HUDEP-2 (cell line): ENCODE measurements around the gene IRX1.
A peak's percentile ranks its signal among the peaks of the same experiment; 100 is the strongest.

Experiments used
- DNase-seq, 76 experiments: peaks; one replicate each; lab custom pipeline; 2025; ENCODE audit not compliant: unreplicated experiment in 76 of 76; lab: John Stamatoyannopoulos, UW

IRX1 gene

DNA sequence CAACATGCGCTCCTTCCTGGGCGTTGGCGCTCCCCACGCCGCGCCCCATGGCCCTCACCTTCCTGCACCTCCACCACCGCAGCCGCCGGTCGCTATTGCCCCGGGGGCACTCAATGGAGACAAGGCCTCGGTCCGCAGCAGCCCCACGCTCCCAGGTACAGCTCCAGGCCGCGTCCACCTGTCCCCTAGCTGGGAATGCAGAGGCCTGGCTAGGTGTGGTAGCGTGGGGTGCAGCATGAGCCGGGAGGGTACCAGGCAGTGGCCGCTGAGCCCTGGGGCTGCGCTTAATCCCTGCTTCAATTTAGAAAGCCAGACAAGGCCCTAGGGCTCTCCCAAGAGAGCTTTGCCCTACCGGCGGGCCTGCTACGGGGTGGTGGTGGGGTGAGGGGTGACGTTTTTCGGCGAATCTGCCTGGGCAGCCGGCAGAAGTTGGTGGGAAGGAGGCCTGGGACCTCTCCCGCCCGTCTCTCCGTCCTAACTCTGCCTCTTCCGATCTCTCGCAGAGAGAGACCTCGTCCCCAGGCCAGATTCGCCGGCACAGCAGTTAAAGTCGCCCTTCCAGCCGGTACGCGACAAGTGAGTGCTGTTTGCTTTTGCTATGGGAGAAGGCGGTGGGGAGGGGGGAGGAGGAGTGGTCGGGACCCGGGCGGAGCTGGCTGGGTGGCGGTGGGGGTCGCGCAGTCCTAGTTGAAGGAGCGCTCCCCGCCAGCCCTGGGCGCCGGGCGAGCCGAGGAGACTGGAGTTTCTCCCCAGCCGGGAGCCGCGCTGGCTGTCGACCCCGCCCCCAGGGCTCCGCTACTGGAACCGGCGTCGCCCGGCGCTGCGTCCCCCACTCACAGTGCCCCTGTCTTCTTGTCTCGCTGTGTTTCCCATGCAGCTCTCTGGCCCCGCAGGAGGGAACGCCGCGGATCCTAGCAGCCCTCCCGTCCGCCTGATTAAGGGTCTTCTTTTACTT lies 4.8 kb downstream of the IRX1 start:
- no peak for DNase-seq

DNA sequence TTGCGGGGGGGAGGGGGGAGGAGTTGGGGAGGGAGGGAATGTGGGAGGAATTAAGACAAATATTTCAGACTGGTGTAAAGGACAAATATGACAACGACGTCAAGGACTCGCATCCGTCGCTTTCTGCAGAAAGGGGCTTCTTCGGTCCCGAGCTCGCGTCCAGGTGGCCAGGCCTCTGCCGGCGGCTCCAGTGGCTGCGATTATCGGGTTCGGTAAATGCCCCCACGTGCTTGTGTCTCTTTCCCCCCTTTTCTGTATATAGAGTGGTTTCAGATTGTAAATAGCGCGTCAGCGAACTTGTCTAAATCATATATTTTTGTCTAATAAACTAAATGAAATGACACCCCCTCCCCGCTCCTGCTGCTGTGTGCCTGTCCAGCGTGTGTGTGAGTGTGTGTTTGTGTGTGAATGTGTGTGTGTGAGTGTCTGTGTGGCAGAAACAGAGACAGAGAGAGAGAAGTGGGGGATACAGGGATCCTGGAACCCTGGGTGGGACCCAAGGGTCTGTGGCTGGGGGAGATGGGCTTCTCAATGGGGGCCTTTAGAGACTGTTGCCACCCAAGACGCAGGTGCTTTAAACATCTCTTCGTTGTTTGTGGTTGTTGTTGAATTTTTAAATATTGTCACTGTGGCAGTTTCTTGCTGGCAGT lies 5.6 kb downstream of the IRX1 start:
- DNase-seq: no peak

DNA sequence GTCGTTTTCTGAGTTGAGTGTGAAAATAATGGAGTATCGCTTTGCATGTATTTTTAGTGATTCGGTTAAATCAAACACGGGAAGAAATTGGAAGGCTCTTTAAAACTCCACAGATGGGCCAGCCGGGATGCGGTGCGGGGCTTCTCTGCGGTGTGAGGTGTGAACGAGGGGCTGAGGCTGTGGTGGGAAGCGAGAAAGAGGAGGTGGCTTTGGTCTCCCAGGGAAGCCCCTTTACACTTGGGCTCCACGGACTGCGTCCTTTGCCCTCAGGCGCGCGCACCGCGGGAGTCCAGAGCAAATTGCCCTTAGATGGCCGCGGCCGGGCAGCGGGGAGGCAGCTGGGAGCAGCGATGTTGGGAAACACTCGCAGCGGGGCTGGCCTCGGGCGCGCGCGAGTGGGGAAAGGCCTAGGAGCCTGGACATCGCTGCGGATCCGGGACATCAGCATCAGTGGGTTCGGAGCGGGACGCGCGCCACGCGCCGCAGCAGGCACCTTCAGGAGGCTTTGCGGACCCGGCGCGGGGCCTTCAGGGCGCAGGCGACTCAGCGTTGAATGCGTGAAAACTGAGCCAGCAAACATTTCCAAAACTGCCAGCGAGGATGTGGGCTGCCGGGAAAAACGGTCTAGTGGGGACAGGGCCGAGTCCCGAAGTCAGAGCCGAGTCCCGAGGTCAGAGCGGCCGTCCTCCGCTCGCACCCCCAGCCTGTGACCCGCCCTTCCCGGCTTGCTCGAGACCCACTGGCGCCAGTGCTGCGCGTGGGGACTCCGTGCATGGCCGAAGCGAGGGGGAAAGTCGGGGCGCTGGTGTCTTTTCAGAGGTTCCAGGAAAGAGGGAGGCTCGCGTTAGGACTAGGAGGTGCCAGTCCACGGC lies 6.5 kb downstream of the IRX1 start:
- DNase-seq: no peak

DNA sequence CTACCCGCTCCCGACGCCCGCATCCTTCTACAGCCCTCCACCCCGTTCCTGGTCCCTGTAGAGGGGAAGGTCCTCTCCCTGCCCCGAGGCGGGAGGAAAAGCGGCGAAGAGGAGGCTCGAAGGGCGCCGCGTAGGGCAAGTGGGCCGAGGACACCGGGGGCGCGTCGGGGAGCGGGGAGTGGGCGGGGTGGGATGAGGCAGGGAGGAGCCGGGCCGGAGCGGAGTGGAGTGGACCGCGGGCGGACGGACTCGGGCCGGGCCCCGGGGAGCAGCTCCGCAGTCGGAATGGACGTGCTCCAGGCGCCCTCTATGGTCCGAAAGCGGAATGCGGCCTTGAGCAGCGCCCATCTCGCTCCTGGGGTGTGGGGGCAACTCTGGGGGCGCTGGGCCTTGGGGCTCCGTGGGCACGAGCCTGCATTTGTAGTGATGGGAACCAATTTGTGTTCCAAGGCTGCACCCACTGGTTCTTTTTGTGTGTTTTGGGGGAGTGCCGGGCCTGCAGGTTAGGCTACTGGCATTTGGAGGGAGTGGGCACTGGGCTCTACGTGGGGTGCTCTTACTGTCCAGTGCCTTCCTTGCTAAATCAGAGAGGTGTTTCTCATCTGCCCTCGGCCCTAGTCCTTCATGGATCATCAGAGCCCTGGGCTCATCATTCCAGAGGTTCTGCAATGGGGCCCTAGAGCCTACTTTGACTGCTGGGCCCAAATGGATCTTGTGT lies 7.3 kb downstream of the IRX1 start:
- peak in 15 of 76 experiments; percentile 1 to 32 (median 10) for DNase-seq

DNA sequence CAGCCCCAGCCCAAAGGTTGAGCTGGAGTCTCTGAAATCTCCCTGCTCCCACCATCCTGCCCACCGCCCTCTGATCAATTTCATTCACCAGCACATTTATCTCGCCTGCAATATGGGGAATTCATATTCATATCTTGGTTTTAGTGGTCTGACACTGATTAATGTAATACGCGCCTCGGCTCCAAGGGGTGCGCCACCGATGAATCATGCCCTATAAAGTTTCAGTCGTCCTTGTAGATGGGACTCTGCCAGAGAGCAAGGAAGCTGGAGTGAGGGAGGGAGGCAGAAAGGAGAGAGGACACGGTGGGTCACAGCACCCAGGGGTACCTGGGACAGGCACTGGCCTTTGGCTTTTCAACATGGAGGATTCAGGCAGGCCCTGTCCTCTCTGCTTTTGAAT lies 8.9 kb downstream of the IRX1 start:
- DNase-seq: no peak

DNA sequence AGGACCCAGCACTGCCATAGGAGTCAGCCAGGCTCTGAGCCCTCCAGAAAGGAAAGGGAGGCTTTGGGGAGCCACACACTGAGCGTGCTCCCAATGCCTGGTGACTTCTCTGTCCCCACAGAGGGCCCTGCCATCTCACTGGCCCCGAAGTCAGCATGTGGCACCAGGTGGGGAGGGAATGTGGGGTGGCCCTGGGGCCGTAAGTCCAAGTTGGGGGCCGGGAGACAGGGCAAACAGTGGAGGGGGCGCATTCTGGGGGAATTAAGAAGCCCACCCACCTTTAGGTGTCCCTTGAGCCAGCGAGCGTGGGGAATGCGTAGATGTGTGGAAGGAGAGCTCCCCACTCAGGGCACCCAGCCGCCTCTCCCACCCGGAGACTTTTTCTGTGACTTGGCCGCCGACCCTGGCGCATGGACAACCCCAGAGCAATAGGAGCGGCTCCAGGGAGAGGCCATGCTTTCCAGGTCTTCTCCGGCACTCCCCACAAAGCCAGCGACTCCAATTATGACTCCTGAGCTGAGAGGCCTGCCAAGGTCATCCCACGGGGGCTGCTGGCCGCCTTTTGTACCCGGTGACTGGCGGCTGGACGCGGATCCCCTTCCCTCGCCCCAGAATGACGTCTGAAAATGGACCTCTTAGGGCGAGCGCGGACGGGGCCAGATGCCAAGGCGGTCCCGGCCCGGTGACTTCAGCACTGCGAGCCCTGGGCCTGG lies 9.8 kb downstream of the IRX1 start:
- DNase-seq: no peak

DNA sequence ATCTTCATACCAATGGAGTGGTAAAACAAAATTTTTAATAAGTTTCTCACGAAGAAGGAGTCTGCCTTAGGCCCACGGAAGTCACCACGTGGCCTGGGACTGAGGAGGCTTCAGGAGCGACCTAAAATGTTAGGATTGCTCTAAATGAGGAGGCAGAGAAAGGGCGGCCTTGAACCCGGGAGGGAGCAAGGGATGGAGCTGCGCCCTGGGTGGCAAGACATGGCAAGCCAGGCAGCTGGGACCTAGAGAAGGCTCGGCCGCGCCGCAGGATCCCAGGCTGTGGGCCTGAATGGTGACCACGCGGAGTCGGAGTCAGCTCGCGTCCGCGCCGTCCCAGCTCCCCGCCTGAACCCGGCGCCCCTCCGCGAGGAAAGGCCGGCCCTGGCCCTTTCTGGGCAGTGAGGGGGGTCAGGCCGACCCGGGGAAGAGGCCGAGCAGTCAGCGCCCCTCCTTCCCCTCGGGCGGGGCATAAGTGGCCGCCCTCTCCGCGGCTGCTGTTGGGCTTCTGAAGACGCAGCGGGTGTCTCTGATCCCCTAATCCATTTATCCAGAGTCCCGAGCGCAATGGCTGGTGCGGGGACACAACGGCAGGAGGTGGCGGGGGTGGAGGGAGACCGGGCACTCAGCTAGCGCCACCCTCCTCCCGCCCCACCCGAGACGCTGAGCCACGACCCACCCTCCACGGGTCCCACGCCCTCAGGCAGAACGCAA lies 10.6 kb downstream of the IRX1 start:
- no peak for DNase-seq

DNA sequence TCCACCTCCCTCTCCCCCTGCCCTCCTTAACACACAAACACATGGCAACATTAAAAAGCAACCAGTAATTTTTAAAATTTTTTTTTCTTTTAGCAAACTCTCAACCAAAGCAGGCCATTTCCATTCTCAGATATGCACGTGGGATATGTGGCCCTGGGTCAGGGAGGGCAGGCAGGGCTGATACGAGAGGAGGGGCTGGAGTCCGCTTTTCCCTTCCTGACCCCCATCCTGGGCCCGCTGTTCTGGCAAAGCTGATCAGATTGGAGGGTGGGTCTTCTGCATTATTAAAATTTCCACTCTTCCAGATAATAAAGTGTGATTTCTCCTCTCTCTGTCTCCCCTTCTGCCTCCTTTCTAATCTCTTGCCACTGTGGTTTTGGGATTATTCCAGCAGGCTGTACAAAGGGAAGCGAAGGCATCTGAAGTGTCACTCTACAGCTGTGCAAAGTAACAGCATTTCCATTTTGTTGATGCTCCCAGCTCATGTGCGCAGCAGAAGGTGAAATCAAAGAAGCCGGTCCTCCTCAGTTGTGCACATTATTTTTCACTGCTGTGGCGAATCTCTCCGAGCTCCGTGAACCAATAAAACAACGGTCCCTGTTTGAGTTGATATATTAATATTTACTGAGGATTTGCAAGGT lies 12.0 kb downstream of the IRX1 start:
- no peak for DNase-seq

DNA sequence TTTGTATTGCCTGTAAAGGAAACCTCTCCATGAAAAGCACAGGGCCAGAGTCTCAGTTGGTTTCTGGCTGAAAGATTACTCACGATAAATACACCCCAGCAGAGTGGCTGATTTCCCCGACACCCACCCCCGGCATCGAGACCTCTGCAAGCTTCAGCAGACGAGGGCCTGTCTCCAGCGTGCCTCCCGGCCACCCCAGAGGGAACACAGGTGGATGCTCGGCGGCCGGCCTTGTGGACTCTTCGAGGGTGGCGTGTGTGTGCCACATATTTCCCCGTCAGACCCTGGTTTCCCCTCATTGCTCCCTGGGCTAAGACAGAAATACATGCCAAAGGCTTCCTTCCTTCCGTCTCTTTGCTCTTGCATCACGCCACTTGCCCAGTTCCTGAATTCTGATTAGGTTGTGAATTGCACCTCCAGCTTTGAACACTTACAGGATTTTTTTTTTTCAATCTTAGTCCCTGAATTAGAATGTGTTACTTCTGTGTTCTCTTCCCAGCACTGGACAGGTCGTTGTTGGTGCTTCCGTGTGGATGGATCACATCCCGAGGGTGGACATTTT lies 13.6 kb downstream of the IRX1 start:
- no peak for DNase-seq

DNA sequence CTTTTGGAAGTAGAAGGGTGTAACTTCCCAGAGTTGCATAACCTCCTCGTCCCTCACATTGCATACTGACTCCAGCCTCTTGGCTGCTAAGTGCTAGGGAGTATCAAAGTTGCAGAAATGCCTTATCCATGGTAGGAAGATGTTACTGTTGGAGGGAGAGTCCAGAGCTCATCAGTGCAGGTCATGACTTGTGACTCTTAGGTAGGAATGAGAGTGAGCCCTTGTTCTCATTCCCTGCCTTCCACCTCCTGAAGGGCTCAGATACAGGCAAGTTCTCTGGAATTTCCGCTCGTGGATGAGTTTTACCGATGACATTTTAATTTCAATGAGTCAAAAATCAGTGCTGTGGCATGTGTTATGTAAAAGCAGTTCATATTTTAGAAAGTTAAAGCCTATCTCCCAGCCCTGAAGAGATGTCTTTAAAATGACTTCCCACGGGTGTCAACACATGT lies 17.0 kb downstream of the IRX1 start:
- no peak for DNase-seq

DNA sequence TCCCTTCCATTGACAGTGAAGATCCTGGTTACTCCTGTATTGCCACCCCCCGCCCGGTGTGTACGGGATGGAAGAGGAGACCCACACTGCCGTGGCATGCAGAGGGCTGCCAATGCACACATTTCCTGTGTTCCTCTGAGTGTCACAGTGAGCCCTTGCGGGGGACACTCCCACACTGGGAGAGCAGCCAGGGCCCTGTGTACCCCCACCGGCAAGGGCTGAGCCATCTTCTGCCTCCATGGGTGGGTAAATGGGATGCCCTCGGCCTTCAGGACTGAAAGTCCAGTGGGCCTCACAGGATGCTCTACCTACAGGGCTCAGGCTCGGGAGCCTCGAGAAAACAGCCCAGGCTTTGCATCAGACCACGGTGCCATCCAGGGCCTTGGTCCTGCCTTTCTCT lies 18.1 kb downstream of the IRX1 start:
- DNase-seq: no peak

DNA sequence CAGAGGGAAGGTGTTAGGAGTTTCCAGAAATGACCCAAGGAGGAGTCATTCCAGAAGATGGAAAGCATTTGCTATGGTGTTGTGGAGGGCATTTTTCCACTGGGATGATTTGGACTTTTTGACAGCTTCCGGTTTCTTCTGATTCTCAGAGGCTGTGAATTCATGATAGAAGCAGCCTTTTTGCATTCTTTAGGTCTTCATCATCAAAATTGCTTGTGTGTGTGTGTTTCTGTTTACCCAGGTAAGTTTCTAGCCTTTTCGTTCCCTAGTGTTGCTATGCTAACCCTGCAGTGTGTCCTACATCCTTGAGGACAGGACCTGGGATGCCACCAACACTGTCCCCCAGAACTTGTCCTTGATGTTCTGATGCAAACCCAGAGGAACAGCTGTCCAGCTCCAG lies 19.6 kb downstream of the IRX1 start:
- DNase-seq: no peak

DNA sequence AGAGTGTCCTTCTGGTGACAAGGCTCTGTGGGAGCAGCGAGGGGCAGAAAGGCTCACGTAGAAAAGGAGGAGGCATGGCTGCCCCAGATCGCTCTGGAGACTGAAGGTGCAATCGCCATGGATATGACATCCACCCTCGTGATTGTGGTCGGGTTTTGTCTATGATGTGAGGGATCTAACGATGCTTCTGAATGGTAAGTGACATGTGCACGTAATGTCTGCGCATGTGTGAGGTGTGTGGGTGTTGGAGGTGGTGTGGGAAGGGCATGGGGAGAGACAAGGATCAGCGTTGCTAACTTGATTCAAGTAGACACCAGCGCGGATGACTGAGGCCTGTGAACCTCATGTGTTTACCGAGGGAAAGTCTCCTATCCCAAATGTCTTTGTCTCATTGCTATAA lies 20.2 kb downstream of the IRX1 start:
- DNase-seq: no peak

DNA sequence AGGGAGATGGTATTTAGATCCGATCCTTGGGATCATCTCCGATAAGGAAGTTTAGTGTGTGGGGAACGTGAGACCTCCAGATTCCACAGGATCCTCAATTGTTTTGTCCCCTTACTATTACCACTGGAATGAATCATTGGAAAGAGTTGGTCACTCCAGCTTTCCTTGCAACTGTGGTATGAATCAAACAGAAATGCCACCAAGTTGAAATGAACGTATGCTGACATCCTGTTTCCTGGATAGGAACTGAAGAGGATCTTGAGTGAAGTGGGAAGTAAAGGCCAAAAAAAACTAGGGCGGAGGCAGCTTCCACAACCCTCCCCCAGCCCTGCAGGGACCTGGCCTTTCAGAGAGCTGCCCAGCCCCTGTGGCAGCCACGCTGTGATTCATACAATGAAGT lies 23.9 kb downstream of the IRX1 start:
- DNase-seq: no peak

DNA sequence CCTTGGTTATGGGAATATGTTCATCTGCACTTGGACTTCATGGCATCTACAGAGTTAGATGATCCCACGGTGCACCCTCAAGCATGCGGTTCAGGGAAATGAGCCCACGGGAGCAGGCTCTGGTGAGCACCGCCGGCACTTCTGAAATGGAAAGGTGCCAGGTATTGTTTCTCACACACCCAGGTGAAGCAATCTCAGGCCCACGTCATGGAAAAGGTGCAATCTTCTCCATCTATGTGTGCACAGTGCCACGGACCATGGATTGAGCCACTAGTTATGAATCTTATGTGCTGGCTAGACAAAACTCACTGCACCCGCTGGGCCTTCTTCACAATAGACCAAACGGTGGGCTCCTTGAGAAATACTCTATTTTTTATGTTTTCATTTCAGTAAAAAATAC lies 27.3 kb downstream of the IRX1 start:
- DNase-seq: no peak

DNA sequence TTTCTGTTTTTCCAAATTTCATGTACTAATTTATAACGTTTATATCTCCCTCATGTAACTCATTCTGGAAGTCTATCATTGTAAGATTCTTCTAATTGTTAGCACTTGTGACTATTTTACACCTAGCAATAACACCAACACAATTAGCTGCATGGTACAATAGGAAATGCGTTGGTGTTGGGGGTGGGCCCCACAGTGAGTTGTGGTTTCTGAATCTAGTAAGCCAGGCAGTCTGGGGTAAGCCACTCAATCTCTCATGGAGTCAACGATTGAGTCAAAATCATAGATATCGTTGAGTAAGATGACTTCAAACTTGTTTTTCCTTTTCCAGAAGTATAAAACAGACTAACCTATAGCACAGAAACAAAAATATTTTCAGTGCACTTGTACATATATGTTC lies 30.0 kb downstream of the IRX1 start:
- DNase-seq: no peak

DNA sequence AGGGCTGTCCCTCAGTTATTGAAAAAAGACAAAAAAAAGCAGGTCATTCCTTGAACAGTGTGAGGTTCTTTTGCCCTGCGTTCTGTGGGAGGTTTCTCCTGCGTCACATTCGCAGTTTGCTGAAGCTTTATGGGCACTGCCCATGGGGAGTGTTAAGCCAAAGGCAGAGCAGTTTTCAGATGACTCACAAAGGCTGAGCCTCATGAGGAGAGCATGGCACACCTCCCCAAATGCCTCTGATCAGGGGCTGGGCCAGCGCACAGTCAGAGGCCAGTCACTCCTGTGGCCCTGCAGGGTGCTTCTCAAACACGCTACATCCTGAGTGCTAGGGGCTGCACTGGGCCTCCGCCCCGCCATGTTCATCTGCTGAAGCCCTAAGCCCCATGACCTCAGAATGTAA lies 38.4 kb downstream of the IRX1 start:
- no peak for DNase-seq

DNA sequence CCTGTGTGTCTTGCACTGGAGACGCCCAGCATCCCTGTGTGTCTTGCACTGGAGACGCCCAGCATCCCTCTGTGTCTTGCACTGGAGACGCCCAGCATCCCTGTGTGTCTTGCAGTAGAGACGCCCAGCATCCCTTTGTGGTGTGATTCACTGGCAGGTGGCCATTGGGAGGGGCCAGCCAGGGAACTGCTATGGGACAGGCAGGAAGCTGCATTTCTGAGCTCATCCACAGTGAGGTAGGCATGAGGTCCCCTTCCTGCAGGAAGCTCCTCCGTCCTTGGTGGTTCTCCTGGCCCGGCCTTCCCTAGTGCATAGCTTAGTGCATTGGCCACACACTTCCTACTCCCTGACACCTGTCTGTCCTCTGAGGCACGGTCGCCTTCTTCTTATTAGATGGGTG lies 43.5 kb downstream of the IRX1 start:
- DNase-seq: no peak
